Kidney epithelial cell (primary cell): ENCODE data around the gene BCAN. TPM values are rescaled to one million over a fixed set of nuclear protein-coding genes. Genes with fewer than 3 reads are reported as not detected.

Experiments used
- DNase-seq: peaks from one replicate; pipeline ENCODE4 v3.0.0-alpha.2; 2010; ENCODE audit warnings: low read depth
- H3K27me3 ChIP-seq: 2 replicates; pipeline ENCODE4 v1.6.0; 2011; ENCODE audit warnings: low read length; ENCODE audit not compliant: control insufficient read depth, insufficient read depth
- H3K36me3 ChIP-seq: 2 replicates; pipeline ENCODE4 v1.5.1; 2011; ENCODE audit warnings: low read length; ENCODE audit not compliant: control insufficient read depth, insufficient read depth
- H3K4me3 ChIP-seq: 2 replicates; pipeline ENCODE4 v1.5.1; 2011; ENCODE audit warnings: low read depth, mild to moderate bottlenecking, control low read depth, low read length
- total RNA-seq: library from RNA; depleted of rRNA; stranded (reverse); fragments of >200 nt; gene quantifications from 2 replicates; pipeline ENCODE4 v1.2.3, GENCODE V29; 2015
- TF ChIP-seq, protein P1 (sequence below): IDR thresholded peaks from 2 replicates; pipeline ENCODE4 v1.5.1; 2011; ENCODE audit warnings: mild to moderate bottlenecking, moderate library complexity, low read length, control low read depth, inconsistent platforms; ENCODE audit not compliant: insufficient read depth, poor library complexity, severe bottlenecking

The BCAN gene
- total RNA-seq, 1 donor from 2014 or later: 0.17 TPM

DNA sequence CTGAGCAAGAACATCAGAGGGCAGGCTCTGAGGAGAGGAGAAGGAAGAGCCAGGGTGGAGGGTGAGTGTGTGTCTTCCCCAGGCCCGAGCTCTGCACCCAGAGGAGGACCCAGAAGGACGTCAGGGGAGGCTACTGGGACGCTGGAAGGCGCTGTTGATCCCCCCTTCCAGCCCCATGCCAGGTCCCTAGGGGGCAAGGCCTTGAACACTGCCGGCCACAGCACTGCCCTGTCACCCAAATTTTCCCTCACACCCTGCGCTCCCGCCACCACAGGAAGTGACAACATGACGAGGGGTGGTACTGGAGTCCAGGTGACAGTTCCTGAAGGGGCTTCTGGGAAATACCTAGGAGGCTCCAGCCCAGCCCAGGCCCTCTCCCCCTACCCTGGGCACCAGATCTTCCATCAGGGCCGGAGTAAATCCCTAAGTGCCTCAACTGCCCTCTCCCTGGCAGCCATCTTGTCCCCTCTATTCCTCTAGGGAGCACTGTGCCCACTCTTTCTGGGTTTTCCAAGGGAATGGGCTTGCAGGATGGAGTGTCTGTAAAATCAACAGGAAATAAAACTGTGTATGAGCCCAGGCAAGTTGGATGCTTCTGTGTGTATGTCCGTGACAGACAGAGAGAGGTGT lies 17.1 kb downstream of the BCAN start:
- peaks cover 32% of the 10 kb centered on the region for H3K27me3 ChIP-seq
- H3K4me3 ChIP-seq: no peak overlapping the region
- H3K36me3 ChIP-seq: no peaks in the 10 kb centered on the region
- TF ChIP-seq, protein P1, sequence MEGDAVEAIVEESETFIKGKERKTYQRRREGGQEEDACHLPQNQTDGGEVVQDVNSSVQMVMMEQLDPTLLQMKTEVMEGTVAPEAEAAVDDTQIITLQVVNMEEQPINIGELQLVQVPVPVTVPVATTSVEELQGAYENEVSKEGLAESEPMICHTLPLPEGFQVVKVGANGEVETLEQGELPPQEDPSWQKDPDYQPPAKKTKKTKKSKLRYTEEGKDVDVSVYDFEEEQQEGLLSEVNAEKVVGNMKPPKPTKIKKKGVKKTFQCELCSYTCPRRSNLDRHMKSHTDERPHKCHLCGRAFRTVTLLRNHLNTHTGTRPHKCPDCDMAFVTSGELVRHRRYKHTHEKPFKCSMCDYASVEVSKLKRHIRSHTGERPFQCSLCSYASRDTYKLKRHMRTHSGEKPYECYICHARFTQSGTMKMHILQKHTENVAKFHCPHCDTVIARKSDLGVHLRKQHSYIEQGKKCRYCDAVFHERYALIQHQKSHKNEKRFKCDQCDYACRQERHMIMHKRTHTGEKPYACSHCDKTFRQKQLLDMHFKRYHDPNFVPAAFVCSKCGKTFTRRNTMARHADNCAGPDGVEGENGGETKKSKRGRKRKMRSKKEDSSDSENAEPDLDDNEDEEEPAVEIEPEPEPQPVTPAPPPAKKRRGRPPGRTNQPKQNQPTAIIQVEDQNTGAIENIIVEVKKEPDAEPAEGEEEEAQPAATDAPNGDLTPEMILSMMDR: no peak
- no peak for DNase-seq

DNA sequence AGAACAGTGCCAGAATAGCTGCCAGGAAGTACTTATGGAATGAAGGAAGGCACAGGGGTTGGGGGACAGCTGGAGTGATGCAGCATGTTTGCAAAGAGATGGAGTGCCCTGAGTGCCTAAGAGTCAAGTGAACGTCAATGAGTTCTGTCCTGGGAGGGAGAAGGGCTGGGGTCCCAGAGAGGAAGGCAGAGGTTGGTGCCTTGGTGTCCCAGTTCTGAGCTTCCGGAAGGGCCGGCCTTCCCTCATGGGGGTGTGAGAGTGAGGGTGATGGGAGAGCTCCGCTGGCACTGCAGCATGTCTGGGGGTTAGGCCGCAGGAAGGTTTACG lies 17.7 kb downstream of the BCAN start:
- H3K36me3 ChIP-seq: no peaks in the 10 kb centered on the region
- peak overlapping the region; percentile 9 for H3K4me3 ChIP-seq
- no peak for DNase-seq
- H3K27me3 ChIP-seq: peaks cover 29% of the 10 kb centered on the region
- TF ChIP-seq, protein P1: no peak

DNA sequence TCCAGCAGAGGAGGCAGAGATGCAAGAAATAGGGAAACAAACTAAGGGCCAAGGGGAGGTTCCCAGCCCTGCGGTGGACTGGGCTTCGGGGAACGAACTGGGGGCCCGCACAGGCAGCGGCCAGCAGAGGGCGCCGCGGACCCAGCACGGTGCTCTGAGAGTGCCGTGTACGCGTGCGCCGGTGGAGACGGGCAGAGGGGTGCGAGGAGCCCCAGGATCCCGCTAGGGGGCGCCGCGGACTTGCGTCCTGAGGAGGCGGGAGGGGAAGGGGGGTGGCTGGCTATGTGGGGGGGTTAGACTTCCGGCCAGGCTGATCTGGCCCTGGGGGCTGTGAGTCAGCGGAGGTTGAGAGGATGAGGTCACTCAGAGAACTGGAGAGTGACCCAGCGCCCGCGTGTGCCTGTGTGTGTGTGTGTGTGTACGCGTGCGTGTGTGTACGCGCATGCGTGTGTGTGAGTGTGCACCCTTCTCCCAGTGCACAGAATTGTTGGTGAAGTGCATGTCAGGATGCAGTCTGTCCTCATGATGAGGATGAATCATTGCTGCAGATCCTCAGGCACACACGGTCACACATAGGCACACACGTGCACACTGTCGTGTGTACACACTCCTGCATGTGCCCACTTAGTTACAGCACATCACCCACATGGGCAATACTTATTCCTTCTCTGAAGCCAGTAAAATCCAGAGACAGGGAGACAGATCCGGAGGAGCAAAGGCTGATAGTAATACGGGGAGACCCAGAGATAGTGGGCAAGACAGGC lies 18.3 kb downstream of the BCAN start:
- DNase-seq: peak; percentile 86
- peaks cover 24% of the 10 kb centered on the region for H3K27me3 ChIP-seq
- H3K4me3 ChIP-seq: peak overlapping the region; percentile 39
- TF ChIP-seq, protein P1: peak; percentile 100
- H3K36me3 ChIP-seq: no peaks in the 10 kb centered on the region

DNA sequence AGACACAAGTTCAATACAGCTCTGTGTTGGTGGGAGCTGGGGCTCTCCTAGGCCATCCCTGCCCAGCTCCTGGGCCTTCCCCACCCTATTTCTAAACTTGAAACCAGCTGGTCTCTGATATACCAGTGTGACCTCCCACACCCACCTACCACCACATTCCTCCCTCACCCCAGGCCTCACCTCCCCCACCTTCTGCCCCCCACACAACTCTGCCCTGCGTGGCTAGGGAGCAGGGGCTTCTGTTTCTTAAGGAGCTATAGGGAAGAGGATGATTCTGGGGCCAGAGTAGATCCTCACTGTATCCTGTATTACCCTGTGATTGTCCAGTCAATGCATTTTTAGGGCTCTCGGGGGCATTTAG lies 18.8 kb downstream of the BCAN start:
- Histone ChIP-seq H3K27me3 (peaks cover 19% of the 10 kb centered on the region), H3K4me3 (peak overlapping the region; percentile 39), H3K36me3 (no peaks in the 10 kb centered on the region)
- TF ChIP-seq, protein P1: no peak
- DNase-seq: no peak

DNA sequence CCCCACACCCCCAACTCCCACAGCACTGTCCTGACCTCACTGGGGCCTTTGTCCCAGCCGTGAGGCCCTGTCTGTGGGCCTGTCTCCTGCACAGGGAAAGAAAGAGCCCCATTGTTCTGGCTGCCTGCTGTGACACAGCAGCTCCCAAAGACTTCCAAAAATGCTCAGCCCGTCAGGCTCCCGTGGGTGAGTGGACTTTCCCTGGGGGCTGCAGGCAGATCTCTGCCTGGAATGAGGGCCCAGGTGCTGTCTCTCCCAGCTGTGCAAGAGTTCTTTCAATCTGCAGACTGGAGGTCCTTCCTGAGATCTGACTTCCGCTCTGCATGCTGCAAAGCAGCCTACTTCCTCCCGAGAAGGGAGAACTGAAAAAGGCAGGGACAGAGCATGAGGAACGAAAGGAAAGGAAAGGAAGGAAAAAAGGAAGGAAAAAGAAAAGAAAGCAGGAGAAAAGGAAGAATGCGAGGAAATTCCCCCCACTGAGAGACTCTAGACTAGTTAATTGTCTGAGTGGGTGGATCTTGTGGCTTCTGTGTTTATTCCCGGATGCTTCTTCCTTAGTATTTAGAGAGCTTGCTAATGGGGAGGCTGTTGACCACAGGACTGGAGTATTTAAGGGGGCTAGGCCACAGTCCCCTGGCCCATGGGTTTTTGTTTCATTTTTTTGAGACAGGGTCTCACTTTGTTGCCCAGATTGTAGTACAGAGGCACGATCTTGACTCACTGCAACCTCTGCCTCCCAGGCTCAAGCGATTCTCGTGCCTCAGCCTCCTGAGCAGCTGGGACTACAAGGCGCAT lies 20.3 kb downstream of the BCAN start:
- Histone ChIP-seq H3K27me3 (peaks cover 4% of the 10 kb centered on the region), H3K36me3 (no peaks in the 10 kb centered on the region), H3K4me3 (no peak overlapping the region)
- no peak for DNase-seq
- TF ChIP-seq, protein P1: no peak

DNA sequence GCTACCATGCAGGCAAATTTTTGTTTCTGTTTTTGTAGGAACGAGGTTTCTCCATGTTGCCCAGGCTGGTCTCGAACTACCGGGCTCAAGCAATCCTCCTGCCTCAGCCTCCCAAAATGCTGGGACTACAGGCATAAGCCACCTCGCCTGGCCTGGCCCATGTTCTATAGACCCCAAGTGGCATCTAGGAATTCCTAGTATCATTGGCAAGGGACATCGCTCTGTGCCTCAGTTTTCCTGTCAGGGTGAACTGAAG lies 20.8 kb downstream of the BCAN start:
- no peaks in the 10 kb centered on the region for H3K36me3 ChIP-seq
- DNase-seq: no peak
- TF ChIP-seq, protein P1: no peak
- no peak overlapping the region for H3K4me3 ChIP-seq
- no peaks in the 10 kb centered on the region for H3K27me3 ChIP-seq
